HUES64 (cell line): ENCODE results near the gene ERBB4.
"Not testable (repeated sequence)": the region's sequence is repeated elsewhere in the genome, so short reads cannot be mapped to it uniquely, and the experiment has no call there.

Experiments
- H3K27ac ChIP-seq: 2 replicates; pipeline ENCODE4 v1.7.0; 2013; ENCODE audit warnings: low read depth, low read length, inconsistent platforms
- H3K27me3 ChIP-seq: 2 replicates; pipeline ENCODE4 v1.6.1; 2013; ENCODE audit warnings: mild to moderate bottlenecking, low read length; ENCODE audit not compliant: insufficient read depth
- H3K36me3 ChIP-seq: 2 replicates; pipeline ENCODE4 v1.6.1; 2013; ENCODE audit warnings: mild to moderate bottlenecking, low read length; ENCODE audit not compliant: insufficient read depth
- H3K4me1 ChIP-seq: 2 replicates; pipeline ENCODE4 v1.6.1; 2013; ENCODE audit warnings: mild to moderate bottlenecking, low read length, moderate library complexity; ENCODE audit not compliant: insufficient read depth
- H3K4me3 ChIP-seq: 2 replicates; pipeline ENCODE4 v1.5.1; 2013; ENCODE audit warnings: mild to moderate bottlenecking, low read length, moderate library complexity
- H3K9ac ChIP-seq: 2 replicates; pipeline ENCODE4 v1.6.1; 2013; ENCODE audit warnings: mild to moderate bottlenecking, low read depth, low read length
- H3K9me3 ChIP-seq: 2 replicates; pipeline ENCODE4 v1.6.1; 2013; ENCODE audit warnings: low read depth, low read length; ENCODE audit not compliant: insufficient read depth
- WGBS: fragments of 150-250, 120-280 bp; methylation state at CpG from one replicate; pipeline ENCODE4 v1.1.7; 2013; ENCODE audit warnings: missing lambda C conversion rate; 5-methylcytosine and 5-hydroxymethylcytosine counted together

The ERBB4 gene

GRCh38 chr2:212030709-212031108 is 507.9 kb downstream of the ERBB4 start:
- Histone ChIP-seq H3K9ac (no peak overlapping the region), H3K27me3 (no peaks in the 10 kb centered on the region), H3K4me3 (no peak overlapping the region), H3K4me1 (peaks cover 5% of the 10 kb centered on the region; the same call in 1 of the 2 replicates), H3K36me3 (no peaks in the 10 kb centered on the region), H3K9me3 (no peaks in the 10 kb centered on the region), H3K27ac (no peak overlapping the region)
- 71% methylated on average over 4 of the region's 4 CpGs for WGBS

- WGBS: 86% methylated on average over 4 of the region's 5 CpGs
- Histone ChIP-seq H3K27me3 (no peaks in the 10 kb centered on the region), H3K9me3 (no peaks in the 10 kb centered on the region), H3K4me1 (peaks cover 5% of the 10 kb centered on the region; the same call in 1 of the 2 replicates), H3K4me3 (no peak overlapping the region), H3K9ac (no peak overlapping the region), H3K27ac (no peak overlapping the region), H3K36me3 (no peaks in the 10 kb centered on the region)
These were observed 509.7 kb downstream of the ERBB4 start for GRCh38 chr2:212028798-212029394.

GRCh38 chr2:212027681-212028628 is 510.6 kb downstream of the ERBB4 start:
- H3K27ac ChIP-seq: no peak overlapping the region
- peaks cover 5% of the 10 kb centered on the region; the same call in 1 of the 2 replicates for H3K4me1 ChIP-seq
- no peaks in the 10 kb centered on the region for H3K9me3 ChIP-seq
- 84% methylated on average over 9 of the region's 9 CpGs for WGBS
- no peaks in the 10 kb centered on the region for H3K36me3 ChIP-seq
- H3K27me3 ChIP-seq: no peaks in the 10 kb centered on the region
- no peak overlapping the region for H3K9ac ChIP-seq
- no peak overlapping the region for H3K4me3 ChIP-seq

- H3K9me3 ChIP-seq: no peaks in the 10 kb centered on the region
- H3K9ac ChIP-seq: no peak overlapping the region
- no peaks in the 10 kb centered on the region for H3K27me3 ChIP-seq
- no peak overlapping the region for H3K4me3 ChIP-seq
- no CpG with 5 or more reads among the region's 1 CpG for WGBS
- no peak overlapping the region for H3K27ac ChIP-seq
- H3K4me1 ChIP-seq: no peaks in the 10 kb centered on the region
- no peaks in the 10 kb centered on the region for H3K36me3 ChIP-seq
These were observed 514.6 kb downstream of the ERBB4 start for GRCh38 chr2:212024040-212024439.

- no CpG with 5 or more reads among the region's 1 CpG for WGBS
These were observed 515.6 kb downstream of the ERBB4 start for GRCh38 chr2:212022966-212023365.

GRCh38 chr2:212021947-212022346 is 516.7 kb downstream of the ERBB4 start:
- H3K9ac ChIP-seq: no peak overlapping the region
- no peaks in the 10 kb centered on the region for H3K4me1 ChIP-seq
- WGBS: 100% methylated on average over 2 of the region's 2 CpGs
- H3K27ac ChIP-seq: no peak overlapping the region
- no peak overlapping the region for H3K4me3 ChIP-seq
- no peaks in the 10 kb centered on the region for H3K27me3 ChIP-seq
- H3K9me3 ChIP-seq: no peaks in the 10 kb centered on the region
- H3K36me3 ChIP-seq: no peaks in the 10 kb centered on the region

More at GRCh38 chr2:212022966-212023365, 515.6 kb downstream of the ERBB4 start:
- H3K4me3 ChIP-seq: no peak overlapping the region
- H3K4me1 ChIP-seq: no peaks in the 10 kb centered on the region
- no peaks in the 10 kb centered on the region for H3K9me3 ChIP-seq
- H3K36me3 ChIP-seq: no peaks in the 10 kb centered on the region
- no peaks in the 10 kb centered on the region for H3K27me3 ChIP-seq
- H3K27ac ChIP-seq: no peak overlapping the region
- H3K9ac ChIP-seq: no peak overlapping the region

GRCh38 chr2:212015588-212015987 is 523.0 kb downstream of the ERBB4 start:
- H3K9ac ChIP-seq: no peak overlapping the region
- H3K27me3 ChIP-seq: no peaks in the 10 kb centered on the region
- H3K4me1 ChIP-seq: peaks cover 5% of the 10 kb centered on the region; the same call in 1 of the 2 replicates
- 0 out of 2 replicates have a peak, but pooled peaks cover 5% of the 10 kb centered on the region for H3K9me3 ChIP-seq
- H3K27ac ChIP-seq: no peak overlapping the region
- no peaks in the 10 kb centered on the region for H3K36me3 ChIP-seq
- H3K4me3 ChIP-seq: no peak overlapping the region

- Histone ChIP-seq H3K27me3 (no peaks in the 10 kb centered on the region), H3K27ac (no peak overlapping the region), H3K9me3 (0 out of 2 replicates have a peak, but pooled peaks cover 5% of the 10 kb centered on the region), H3K9ac (no peak overlapping the region), H3K4me1 (peaks cover 5% of the 10 kb centered on the region; the same call in 1 of the 2 replicates), H3K36me3 (no peaks in the 10 kb centered on the region), H3K4me3 (no peak overlapping the region)
- 95% methylated on average over 2 of the region's 2 CpGs for WGBS
These were observed 525.0 kb downstream of the ERBB4 start for GRCh38 chr2:212013626-212014025.

- not testable (repeated sequence) for H3K9me3 ChIP-seq, H3K27me3 ChIP-seq, H3K27ac ChIP-seq, H3K4me3 ChIP-seq, H3K9ac ChIP-seq, H3K36me3 ChIP-seq, H3K4me1 ChIP-seq
- WGBS: 95% methylated on average over 2 of the region's 3 CpGs
These were observed 528.3 kb downstream of the ERBB4 start for GRCh38 chr2:212010305-212010704.

- no peak overlapping the region for H3K4me3 ChIP-seq
- WGBS: no CpG with 5 or more reads among the region's 3 CpGs
- H3K9ac ChIP-seq: no peak overlapping the region
- H3K36me3 ChIP-seq: no peaks in the 10 kb centered on the region
- H3K4me1 ChIP-seq: no peaks in the 10 kb centered on the region
- 0 out of 2 replicates have a peak, but pooled peaks cover 5% of the 10 kb centered on the region for H3K9me3 ChIP-seq
- H3K27me3 ChIP-seq: no peaks in the 10 kb centered on the region
- no peak overlapping the region for H3K27ac ChIP-seq
These were observed 530.6 kb downstream of the ERBB4 start for GRCh38 chr2:212007972-212008371.

- Histone ChIP-seq H3K27me3 (no peaks in the 10 kb centered on the region), H3K36me3 (no peaks in the 10 kb centered on the region), H3K9ac (no peak overlapping the region), H3K4me1 (no peaks in the 10 kb centered on the region), H3K27ac (no peak overlapping the region), H3K9me3 (no peaks in the 10 kb centered on the region), H3K4me3 (no peak overlapping the region)
- whole genome bisulfite sequencing: 38% methylated on average over 6 of the region's 6 CpGs
These were observed 533.4 kb downstream of the ERBB4 start for GRCh38 chr2:212005085-212005671.
